Breast epithelium (tissue), 4 donors: ENCODE measurements around the gene TICRR. TPM values are rescaled to one million over a fixed set of nuclear protein-coding genes. Genes with fewer than 3 reads are reported as not detected.

Experiments used
- DNase-seq, 2 donors: peaks; one replicate each; pipeline ENCODE4 v3.0.0-alpha.2; 2019; ENCODE audit warnings: low spot score in 2 of 2
- H3K27ac ChIP-seq, 2 donors: fragments of 200-600 bp; sonication (generic) in 1 of 2; one replicate each; pipeline ENCODE4 v1.5.1; 2016 to 2019; ENCODE audit warnings: mild to moderate bottlenecking in 1 of 2
- H3K27me3 ChIP-seq, 2 donors: fragments of 200-600 bp; sonication (generic) in 1 of 2; one replicate each; pipeline versions ENCODE4 v1.5.1 to v1.6.0; 2017 to 2019; ENCODE audit warnings: control low read depth in 1 of 2, mild to moderate bottlenecking in 1 of 2
- H3K36me3 ChIP-seq: fragments of 200-600 bp; one replicate; pipeline ENCODE4 v1.5.1; 2019
- H3K4me1 ChIP-seq, 2 donors: fragments of 200-600 bp; sonication (generic); one replicate each; pipeline ENCODE4 v1.5.1; 2016 to 2019; ENCODE audit warnings: control low read depth in 1 of 2
- H3K4me3 ChIP-seq, 3 donors: fragments of 200-600 bp; sonication (generic); 1 replicate in 2 of 3; 2 replicates in 1 of 3; pipeline ENCODE4 v1.5.1; 2016 to 2019; ENCODE audit warnings: mild to moderate bottlenecking in 3 of 3, moderate library complexity in 2 of 3
- H3K9me3 ChIP-seq, 2 donors: fragments of 200-600 bp; sonication (generic) in 1 of 2; one replicate each; pipeline ENCODE4 v1.5.1; 2016 to 2019; ENCODE audit warnings: control low read depth in 1 of 2
- POLR2A ChIP-seq: fragments of 450-650 bp; IDR thresholded peaks from one replicate; pipeline ENCODE4 v1.6.1; 2016; ENCODE audit warnings: antibody characterized with exemption, mild to moderate bottlenecking, moderate library complexity
- POLR2AphosphoS5 ChIP-seq, 3 donors: sonication (generic); formaldehyde crosslinking; IDR thresholded peaks; one replicate each; pipeline ENCODE4 v1.6.1; 2017; ENCODE audit warnings: antibody characterized with exemption in 3 of 3
- intact Hi-C: fragments of 100-400 bp; cut with DNase I; formaldehyde crosslinking; loops from one replicate; pipeline ENCODE4 v1.15.1; 2023; ENCODE audit warnings: low total_unique reads
- total RNA-seq, 3 donors: library from RNA; depleted of rRNA; stranded (reverse); fragments of >200 nt; gene quantifications; one replicate each; pipeline ENCODE4 v1.1.0, GENCODE V29; 2016
- TF ChIP-seq, protein P1 (sequence below), 3 donors: fragments of 450-650 bp; IDR thresholded peaks; one replicate each; pipeline ENCODE4 v1.5.1; 2016 to 2017; ENCODE audit warnings: antibody characterized with exemption in 3 of 3, mild to moderate bottlenecking in 3 of 3, moderate library complexity in 3 of 3

Gene TICRR
- total RNA-seq, 3 donors from 2014 or later = 0.15 to 0.16 TPM; not detected in 1

GRCh38 chr15:89675606-89676005 is 100.3 kb downstream of the TICRR start:
- TF ChIP-seq, protein P1, sequence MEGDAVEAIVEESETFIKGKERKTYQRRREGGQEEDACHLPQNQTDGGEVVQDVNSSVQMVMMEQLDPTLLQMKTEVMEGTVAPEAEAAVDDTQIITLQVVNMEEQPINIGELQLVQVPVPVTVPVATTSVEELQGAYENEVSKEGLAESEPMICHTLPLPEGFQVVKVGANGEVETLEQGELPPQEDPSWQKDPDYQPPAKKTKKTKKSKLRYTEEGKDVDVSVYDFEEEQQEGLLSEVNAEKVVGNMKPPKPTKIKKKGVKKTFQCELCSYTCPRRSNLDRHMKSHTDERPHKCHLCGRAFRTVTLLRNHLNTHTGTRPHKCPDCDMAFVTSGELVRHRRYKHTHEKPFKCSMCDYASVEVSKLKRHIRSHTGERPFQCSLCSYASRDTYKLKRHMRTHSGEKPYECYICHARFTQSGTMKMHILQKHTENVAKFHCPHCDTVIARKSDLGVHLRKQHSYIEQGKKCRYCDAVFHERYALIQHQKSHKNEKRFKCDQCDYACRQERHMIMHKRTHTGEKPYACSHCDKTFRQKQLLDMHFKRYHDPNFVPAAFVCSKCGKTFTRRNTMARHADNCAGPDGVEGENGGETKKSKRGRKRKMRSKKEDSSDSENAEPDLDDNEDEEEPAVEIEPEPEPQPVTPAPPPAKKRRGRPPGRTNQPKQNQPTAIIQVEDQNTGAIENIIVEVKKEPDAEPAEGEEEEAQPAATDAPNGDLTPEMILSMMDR (IDR thresholded peaks at IDR 0.05) = no peak
- TF ChIP-seq POLR2AphosphoS5 (IDR thresholded peaks at IDR 0.05) = no peak
- no peak for TF ChIP-seq POLR2A

GRCh38 chr15:89677381-89677780 is 102.1 kb downstream of the TICRR start:
- Histone ChIP-seq H3K27ac (no peak overlapping the region), H3K4me3 (peak overlapping the region in 1 of 3 donors; percentile 15), H3K36me3 (no peaks in the 10 kb centered on the region), H3K27me3 (no peaks in the 10 kb centered on the region), H3K9me3 (no peaks in the 10 kb centered on the region), H3K4me1 (peaks cover 6 to 13% of the 10 kb centered on the region in 2 donors)
- intact Hi-C loops = no loop called here
- no peak for TF ChIP-seq POLR2A
- TF ChIP-seq, protein P1 (IDR thresholded peaks at IDR 0.05) = no peak
- no peak for TF ChIP-seq POLR2AphosphoS5 (IDR thresholded peaks at IDR 0.05)
- no peak for DNase-seq

More at GRCh38 chr15:89675606-89676005, 100.3 kb downstream of the TICRR start:
- H3K4me3 ChIP-seq = no peak overlapping the region
- intact Hi-C loops = no loop called here
- no peaks in the 10 kb centered on the region for H3K36me3 ChIP-seq
- H3K27me3 ChIP-seq = no peaks in the 10 kb centered on the region
- H3K9me3 ChIP-seq = no peaks in the 10 kb centered on the region
- no peak for DNase-seq
- H3K27ac ChIP-seq = no peak overlapping the region
- H3K4me1 ChIP-seq = peaks cover 6 to 7% of the 10 kb centered on the region in 2 donors

Other genes starting within 250 kb of the TICRR start
- gene POLG, start 240.6 kb upstream of the TICRR start, total RNA-seq = 10 to 100 TPM; 50.6 to 59.6 (median 53.3) TPM
- 1 to 10 TPM in 1 of 3 donors, under 1 TPM in 2; 0.16 to 1.5 (median 0.66) TPM for gene RHCG, start 78.9 kb upstream of the TICRR start, total RNA-seq
- 10 to 100 TPM; 10.1 to 14.4 (median 10.5) TPM for gene KIF7, start 80.0 kb downstream of the TICRR start, total RNA-seq
- 1,000 to 10,000 TPM in 1 of 3 donors, 100 to 1,000 TPM in 2; 114 to 2,292 (median 132) TPM for gene PLIN1, start 103.9 kb downstream of the TICRR start, total RNA-seq
- 10 to 100 TPM; 42.3 to 64.2 (median 46.1) TPM for gene PEX11A, start 115.3 kb downstream of the TICRR start, total RNA-seq
- 1 to 10 TPM in 1 of 3 donors, under 1 TPM in 2; 0.80 to 1.0 (median 0.98) TPM for gene WDR93, start 115.3 kb downstream of the TICRR start, total RNA-seq
- gene MESP1, start 175.8 kb downstream of the TICRR start, total RNA-seq = 10 to 100 TPM in 1 of 3 donors, 1 to 10 TPM in 2; 5.9 to 12.8 (median 6.2) TPM
- gene MESP2, start 200.9 kb downstream of the TICRR start, total RNA-seq = 1 to 10 TPM in 1 of 3 donors, under 1 TPM in 1, not detected in 1; 0.64 to 2.3 TPM
- 100 to 1,000 TPM in 2 of 3 donors, 10 to 100 TPM in 1; 26.5 to 129 (median 106) TPM for gene ANPEP, start 239.4 kb downstream of the TICRR start, total RNA-seq